Cardiac muscle cell (in vitro differentiated cells and primary cell): ENCODE measurements around the gene UCHL3. TPM values are rescaled to one million over a fixed set of nuclear protein-coding genes. Genes with fewer than 3 reads are reported as not detected.

Experiments
- DNase-seq, 2 donors: peaks; one replicate each; pipeline versions ENCODE4 v3.0.0 to v3.0.0-alpha.2; 2010 to 2017; ENCODE audit warnings: low read depth in 1 of 2, low spot score in 1 of 2
- H3K27ac ChIP-seq: fragments of 200-600 bp; sonication (generic); 2 replicates; pipeline ENCODE4 v1.5.1; 2016
- H3K27me3 ChIP-seq: fragments of 200-600 bp; sonication (generic); 2 replicates; pipeline ENCODE4 v1.6.0; 2016; ENCODE audit warnings: control low read depth
- H3K36me3 ChIP-seq: fragments of 200-600 bp; sonication (generic); 2 replicates; pipeline ENCODE4 v1.5.1; 2016; ENCODE audit warnings: control low read depth
- H3K4me1 ChIP-seq: fragments of 200-600 bp; sonication (generic); 2 replicates; pipeline ENCODE4 v1.8.1; 2017; ENCODE audit warnings: low read depth, mild to moderate bottlenecking, mixed run types
- H3K4me3 ChIP-seq: fragments of 200-600 bp; sonication (generic); 2 replicates; pipeline ENCODE4 v1.5.1; 2016; ENCODE audit warnings: mild to moderate bottlenecking
- H3K9me3 ChIP-seq: fragments of 200-600 bp; sonication (generic); 2 replicates; pipeline ENCODE4 v1.5.1; 2017; ENCODE audit warnings: low read depth, mild to moderate bottlenecking, control low read depth
- polyA plus RNA-seq: library from polyadenylated mRNA; unstranded; fragments of >200 nt; fragmentation: Nextera tagmentation; extraction: Ambion mirVana; gene quantifications from 2 replicates; pipeline ENCODE4 v1.2.1, GENCODE V29; 2016
- total RNA-seq: library from RNA; depleted of rRNA; stranded (reverse); fragments of >200 nt; gene quantifications from 2 replicates; pipeline ENCODE4 v1.2.3, GENCODE V29; 2016
- TF ChIP-seq, protein P1 (sequence below): IDR thresholded peaks from 2 replicates; pipeline ENCODE4 v1.5.1; 2012; ENCODE audit warnings: low read depth, mild to moderate bottlenecking, low read length

UCHL3 gene
- total RNA-seq (17.8 and 30.6 TPM in 2 replicates), polyA plus RNA-seq (72.4 and 81.1 TPM in 2 replicates)

DNA sequence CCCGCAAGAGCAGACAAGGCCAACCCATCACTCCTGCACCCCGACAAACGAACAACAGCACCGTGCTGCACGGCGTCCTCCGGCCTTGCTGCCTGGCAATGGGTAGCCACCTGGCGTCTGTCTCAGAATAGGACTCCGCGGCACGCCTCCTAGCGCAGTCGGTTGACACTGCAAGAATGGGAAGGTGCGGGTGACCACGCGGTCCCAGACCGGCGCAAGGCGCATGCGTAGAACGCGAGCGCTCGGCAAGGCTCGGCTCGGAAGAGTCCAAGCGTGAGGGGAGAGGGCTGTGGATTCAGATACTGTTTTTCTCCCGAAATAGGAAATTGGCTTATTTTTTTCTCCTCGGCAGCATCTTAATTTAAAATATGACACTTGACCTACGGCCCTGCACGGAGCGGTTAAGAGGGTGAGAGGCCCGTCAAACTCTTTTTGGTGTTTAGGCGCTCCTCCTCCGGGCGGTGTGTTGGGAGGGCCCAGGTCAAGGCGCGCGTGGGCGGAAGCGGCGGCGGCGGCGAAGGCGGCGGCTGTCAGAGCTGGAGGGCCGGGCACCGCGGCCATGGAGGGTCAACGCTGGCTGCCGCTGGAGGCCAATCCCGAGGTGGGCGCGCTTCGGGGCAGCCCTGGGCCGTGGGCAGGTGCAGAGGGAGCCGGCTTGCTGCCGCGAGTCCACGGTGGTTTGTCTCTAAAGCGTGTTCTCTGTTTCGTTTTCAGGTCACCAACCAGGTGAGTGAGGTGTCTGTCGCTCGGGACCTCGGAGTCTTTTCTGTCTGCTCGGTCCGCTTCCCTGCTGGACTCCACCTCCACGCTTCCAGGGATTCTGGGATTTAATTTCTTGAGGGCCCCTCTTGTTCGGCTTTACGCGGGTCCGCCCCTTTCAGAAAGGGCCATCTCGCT, at the start of gene UCHL3:
Gene UCHL3, plus strand, starts transcription at position 530 of the 897 bp plus-strand sequence. Its CDS starts 30 bp downstream, at position 560.
- peak within 1 kb of the TSS; percentile 75 for H3K4me3 ChIP-seq
- H3K27ac ChIP-seq, result peak within 1 kb of the TSS; percentile 96
- peaks cover 2% of the 10 kb centered on the region for H3K36me3 ChIP-seq
- TF ChIP-seq, protein P1, sequence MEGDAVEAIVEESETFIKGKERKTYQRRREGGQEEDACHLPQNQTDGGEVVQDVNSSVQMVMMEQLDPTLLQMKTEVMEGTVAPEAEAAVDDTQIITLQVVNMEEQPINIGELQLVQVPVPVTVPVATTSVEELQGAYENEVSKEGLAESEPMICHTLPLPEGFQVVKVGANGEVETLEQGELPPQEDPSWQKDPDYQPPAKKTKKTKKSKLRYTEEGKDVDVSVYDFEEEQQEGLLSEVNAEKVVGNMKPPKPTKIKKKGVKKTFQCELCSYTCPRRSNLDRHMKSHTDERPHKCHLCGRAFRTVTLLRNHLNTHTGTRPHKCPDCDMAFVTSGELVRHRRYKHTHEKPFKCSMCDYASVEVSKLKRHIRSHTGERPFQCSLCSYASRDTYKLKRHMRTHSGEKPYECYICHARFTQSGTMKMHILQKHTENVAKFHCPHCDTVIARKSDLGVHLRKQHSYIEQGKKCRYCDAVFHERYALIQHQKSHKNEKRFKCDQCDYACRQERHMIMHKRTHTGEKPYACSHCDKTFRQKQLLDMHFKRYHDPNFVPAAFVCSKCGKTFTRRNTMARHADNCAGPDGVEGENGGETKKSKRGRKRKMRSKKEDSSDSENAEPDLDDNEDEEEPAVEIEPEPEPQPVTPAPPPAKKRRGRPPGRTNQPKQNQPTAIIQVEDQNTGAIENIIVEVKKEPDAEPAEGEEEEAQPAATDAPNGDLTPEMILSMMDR, result peak; percentile 79
- H3K27me3 ChIP-seq, result no peaks in the 10 kb centered on the region
- DNase-seq, result peak; percentile 98
- no peaks in the 10 kb centered on the region for H3K9me3 ChIP-seq
- peaks cover 6% of the 10 kb centered on the region for H3K4me1 ChIP-seq

DNA sequence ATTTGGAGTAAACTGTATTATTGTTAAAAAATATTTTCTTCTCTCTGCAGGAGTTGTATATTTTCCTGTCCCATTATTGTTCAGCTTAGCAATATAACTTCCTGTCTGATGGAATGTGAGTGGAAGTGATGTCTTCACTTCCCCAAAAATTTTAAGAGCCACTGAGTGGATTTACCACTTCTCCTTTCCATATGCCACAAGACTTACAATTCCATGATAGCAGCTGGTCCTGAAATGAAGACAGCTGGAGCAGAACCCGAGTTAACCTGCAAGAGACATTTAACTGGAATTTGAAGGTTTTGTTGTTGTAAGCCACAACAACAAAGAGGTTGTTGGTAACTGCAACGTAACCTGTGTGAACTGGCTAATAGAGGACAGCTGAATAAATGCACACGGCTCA, 44.3 kb upstream of the UCHL3 start:
- no peak overlapping the region for H3K4me3 ChIP-seq
- TF ChIP-seq, protein P1, result no peak
- H3K27ac ChIP-seq, result no peak overlapping the region
- DNase-seq, result no peak
- no peaks in the 10 kb centered on the region for H3K4me1 ChIP-seq
- H3K36me3 ChIP-seq, result no peaks in the 10 kb centered on the region
- no peaks in the 10 kb centered on the region for H3K9me3 ChIP-seq
- no peaks in the 10 kb centered on the region for H3K27me3 ChIP-seq

DNA sequence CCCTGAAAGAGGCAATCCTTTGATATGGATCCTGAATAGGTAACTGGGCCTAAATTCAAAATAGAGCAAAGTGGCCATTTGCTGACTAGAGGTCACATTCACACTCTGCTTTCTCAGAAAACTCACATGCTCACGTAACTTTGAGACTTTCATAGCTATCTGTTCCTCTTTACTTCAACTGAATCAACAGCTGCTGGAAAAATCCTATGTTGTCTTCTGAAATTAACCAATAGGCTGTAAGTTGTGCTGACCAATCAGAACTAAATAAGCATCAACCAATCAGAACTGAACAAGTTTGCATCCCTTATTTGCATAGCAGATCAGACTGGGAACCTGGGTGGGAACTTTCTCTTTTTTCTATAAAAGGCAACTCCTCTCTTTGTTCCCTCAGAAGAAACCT, 43.6 kb upstream of the UCHL3 start:
- Histone ChIP-seq H3K4me1 (no peaks in the 10 kb centered on the region), H3K9me3 (no peaks in the 10 kb centered on the region), H3K36me3 (no peaks in the 10 kb centered on the region), H3K27ac (no peak overlapping the region), H3K4me3 (no peak overlapping the region), H3K27me3 (no peaks in the 10 kb centered on the region)
- TF ChIP-seq, protein P1, result no peak
- no peak for DNase-seq

DNA sequence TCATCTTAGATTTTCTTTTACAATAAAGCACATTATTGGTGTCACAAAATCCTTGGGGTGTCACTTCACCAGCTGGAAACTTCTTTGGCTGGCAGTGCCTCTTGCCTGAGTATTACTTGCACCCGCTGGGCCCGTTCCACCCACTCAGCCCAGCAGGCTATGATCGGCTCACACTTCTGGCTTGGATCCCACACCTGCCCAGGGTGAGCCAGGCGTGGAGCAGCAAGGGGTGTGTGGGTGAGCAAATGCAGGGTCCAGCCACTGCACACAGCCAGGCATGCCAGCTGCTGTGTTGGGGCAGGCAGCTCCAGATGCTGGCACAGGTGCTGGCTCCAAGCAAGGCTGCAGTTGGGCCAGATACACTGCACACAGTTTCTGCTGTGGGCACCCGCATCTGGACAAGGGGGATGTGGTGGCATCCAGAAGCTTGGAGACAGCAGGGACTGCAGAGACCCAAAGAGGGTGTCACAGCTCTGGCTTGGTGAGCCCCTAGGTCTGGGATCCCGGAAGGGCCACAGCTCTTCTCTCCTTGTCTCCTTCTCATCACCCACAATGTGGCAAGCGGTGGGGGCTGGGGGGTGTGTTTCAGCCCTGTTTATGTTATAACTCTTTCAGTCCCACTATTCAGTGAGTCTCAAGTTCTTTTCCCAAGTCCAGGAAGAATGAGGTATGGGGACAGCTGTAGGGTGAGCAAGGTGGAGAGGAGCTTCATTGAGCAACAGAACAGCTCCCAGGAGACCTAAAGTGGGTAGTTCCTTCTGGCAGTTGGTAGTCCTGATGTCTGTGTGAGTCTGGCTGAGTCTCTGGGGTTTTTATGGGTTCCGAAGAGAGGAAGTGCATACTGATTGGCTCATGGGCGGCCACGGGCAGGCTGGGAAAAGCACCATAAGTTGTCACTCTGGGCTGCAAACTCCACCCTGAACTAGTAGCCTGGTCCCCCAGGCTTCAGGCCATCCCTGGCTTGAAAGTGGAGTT, 42.3 kb upstream of the UCHL3 start:
- H3K9me3 ChIP-seq, result no peaks in the 10 kb centered on the region
- no peak overlapping the region for H3K27ac ChIP-seq
- no peak for DNase-seq
- TF ChIP-seq, protein P1, result no peak
- no peaks in the 10 kb centered on the region for H3K36me3 ChIP-seq
- no peaks in the 10 kb centered on the region for H3K27me3 ChIP-seq
- H3K4me3 ChIP-seq, result no peak overlapping the region
- H3K4me1 ChIP-seq, result no peaks in the 10 kb centered on the region

DNA sequence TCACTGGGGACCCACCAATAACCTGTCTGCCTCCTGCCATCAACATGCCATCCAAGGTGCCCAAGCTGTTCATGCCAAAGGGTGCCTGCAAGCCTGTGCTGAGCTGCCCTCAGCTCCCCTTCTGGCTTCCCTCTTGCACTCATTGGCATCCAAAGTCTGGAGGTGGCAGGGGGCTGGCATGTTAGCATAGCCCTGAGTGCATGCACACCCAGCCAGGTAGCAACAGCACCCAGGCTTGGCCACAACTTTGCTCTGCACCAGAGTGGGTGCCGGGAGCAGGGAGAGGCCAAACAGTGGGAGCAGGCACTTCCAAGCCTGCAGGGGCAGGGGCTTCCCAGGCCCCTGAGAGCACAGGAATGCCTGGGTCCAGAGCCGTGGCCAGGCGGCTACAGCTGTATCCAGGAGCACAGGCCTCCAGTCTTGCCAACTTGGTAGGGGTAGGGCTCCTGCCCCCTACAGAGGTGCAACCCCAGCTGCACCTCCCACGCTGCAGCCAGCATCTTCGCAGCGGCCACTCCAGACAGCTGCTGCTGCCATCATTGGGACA, 41.5 kb upstream of the UCHL3 start:
- TF ChIP-seq, protein P1, result no peak
- Histone ChIP-seq H3K4me1 (no peaks in the 10 kb centered on the region), H3K4me3 (no peak overlapping the region), H3K36me3 (no peaks in the 10 kb centered on the region), H3K9me3 (no peaks in the 10 kb centered on the region), H3K27ac (no peak overlapping the region), H3K27me3 (no peaks in the 10 kb centered on the region)
- DNase-seq, result no peak
